Mucosa of descending colon (tissue), 3 donors: ENCODE measurements around the gene SLC13A4. TPM values are rescaled to one million over a fixed set of nuclear protein-coding genes. Genes with fewer than 3 reads are reported as not detected.

Source experiments
- ATAC-seq: fragments of 200-7000 bp; cut with Tn5 transposase; one replicate; pipeline ENCODE4 v1.9.1; 2020; ENCODE audit warnings: mild to moderate bottlenecking, moderate library complexity
- DNase-seq, 3 donors: peaks; one replicate each; pipeline ENCODE4 v3.0.0-alpha.2; 2020
- H3K36me3 ChIP-seq: fragments of 200-600 bp; one replicate; pipeline ENCODE4 v1.8.0; 2021; ENCODE audit warnings: low read depth, mild to moderate bottlenecking
- H3K4me1 ChIP-seq: fragments of 200-600 bp; one replicate; pipeline ENCODE4 v1.8.0; 2021; ENCODE audit warnings: low read depth, mild to moderate bottlenecking
- H3K4me3 ChIP-seq: fragments of 200-600 bp; one replicate; pipeline ENCODE4 v1.8.0; 2021; ENCODE audit warnings: mild to moderate bottlenecking
- H3K9me3 ChIP-seq: fragments of 200-600 bp; one replicate; pipeline ENCODE4 v1.8.0; 2021; ENCODE audit warnings: mild to moderate bottlenecking
- CTCF ChIP-seq: fragments of 200-600 bp; IDR thresholded peaks from one replicate; pipeline ENCODE4 v1.8.0; 2022; ENCODE audit warnings: antibody characterized with exemption, mild to moderate bottlenecking
- intact Hi-C, 2 donors: fragments of 100-400 bp; cut with DNase I in 1 of 2; cut with micrococcal nuclease in 1 of 2; formaldehyde crosslinking; loops; one replicate each; pipeline versions ENCODE4 v1.11.0 to v1.11.1; 2022; cut with DNase I, micrococcal nuclease
- total RNA-seq, 3 donors: library from RNA; stranded (reverse); fragmentation: NEBNext Ultra II Directional in 2 of 3; extraction: Animal tissue kit (Norgen Biotek cat#: 25700) in 2 of 3; gene quantifications; one replicate each; pipeline versions ENCODE4 v1.2.1 to v1.2.4, GENCODE V29; 2021 to 2023
- donor health status: DM: no; HTN: no; CAD: no; lungs with moderate emphysema.
- donor health status: DM: no; HTN: no; CAD: no.
- donor health status: DM: no; HTN: yes; CAD: no.

The SLC13A4 gene
- total RNA-seq, 3 donors from 2014 or later, result not detected

GRCh38 chr7:135659159-135659846, 68.7 kb downstream of the SLC13A4 start:
- intact Hi-C loops, result no loop called here

GRCh38 chr7:135658564-135658963, 69.4 kb downstream of the SLC13A4 start:
- no peak for ATAC-seq
- intact Hi-C loops, result no loop called here
- DNase-seq, result no peak
- Histone ChIP-seq H3K4me1 (peaks cover 5% of the 10 kb centered on the region), H3K36me3 (no peaks in the 10 kb centered on the region), H3K4me3 (no peak overlapping the region), H3K9me3 (no peaks in the 10 kb centered on the region)
- no peak for TF ChIP-seq CTCF

More at GRCh38 chr7:135659159-135659846, 68.7 kb downstream of the SLC13A4 start:
- no peak for TF ChIP-seq CTCF
- H3K36me3 ChIP-seq, result no peaks in the 10 kb centered on the region
- ATAC-seq (no peak), DNase-seq (no peak)
- H3K9me3 ChIP-seq, result no peaks in the 10 kb centered on the region
- peaks cover 10% of the 10 kb centered on the region for H3K4me1 ChIP-seq
- H3K4me3 ChIP-seq, result no peak overlapping the region

GRCh38 chr7:135653340-135654080, 74.5 kb downstream of the SLC13A4 start:
- intact Hi-C loops, result no loop called here
- DNase-seq (no peak), ATAC-seq (no peak)
- Histone ChIP-seq H3K36me3 (no peaks in the 10 kb centered on the region), H3K4me3 (no peak overlapping the region), H3K4me1 (no peaks in the 10 kb centered on the region), H3K9me3 (no peaks in the 10 kb centered on the region)
- no peak for TF ChIP-seq CTCF

GRCh38 chr7:135650831-135651573, 77.0 kb downstream of the SLC13A4 start:
- no peaks in the 10 kb centered on the region for H3K4me1 ChIP-seq
- no peak for TF ChIP-seq CTCF
- no peaks in the 10 kb centered on the region for H3K9me3 ChIP-seq
- ATAC-seq (peak; percentile 48), DNase-seq (peak in 1 of 3 donors; percentile 21)
- no peaks in the 10 kb centered on the region for H3K36me3 ChIP-seq
- H3K4me3 ChIP-seq, result no peak overlapping the region
- intact Hi-C loops, result no loop called here

GRCh38 chr7:135648235-135648634, 79.8 kb downstream of the SLC13A4 start:
- ATAC-seq (no peak), DNase-seq (no peak)
- H3K36me3 ChIP-seq, result no peaks in the 10 kb centered on the region
- no peak overlapping the region for H3K4me3 ChIP-seq
- intact Hi-C loops, result loop anchor here in 1 of 2 donors (10.0 kb wide), 1 partner anchor 363 kb away; no protein-coding TSS in a partner anchor
- TF ChIP-seq CTCF, result no peak
- H3K9me3 ChIP-seq, result no peaks in the 10 kb centered on the region
- H3K4me1 ChIP-seq, result no peaks in the 10 kb centered on the region
